ENCODE measurements around the gene SNX32. TPM values are rescaled to one million over a fixed set of nuclear protein-coding genes. Genes with fewer than 3 reads are reported as not detected.

Gene SNX32
- total and polyA plus RNA-seq, 4 experiments from 2014 or later, result 0.42 to 0.93 (median 0.66) TPM

- H3K27ac Mint-ChIP-seq, result peak overlapping the region in 1 of 7 donors; percentile 10
- peaks cover 7 to 41% (median 21%) of the 10 kb centered on the region in 4 donors for H3K4me1 Mint-ChIP-seq
- DNase-seq, result peak in 1 of 5 donors; percentile 6
- H3K4me3 Mint-ChIP-seq, result peak overlapping the region; percentile 16 to 67 (median 38)
- no peaks in the 10 kb centered on the region for H3K27me3 Mint-ChIP-seq
- Histone ChIP-seq H3K36me3 (ENCODE audit: insufficient read depth, low read length) (no peaks in the 10 kb centered on the region), H3K9me3 (ENCODE audit: control insufficient read depth in 1 of 2, low read length in 2 of 2) (no peaks in the 10 kb centered on the region), H3K27me3 (ENCODE audit: insufficient read depth, low read length) (no peaks in the 10 kb centered on the region), H3K4me1 (ENCODE audit: insufficient read depth, low read length) (peaks cover 20% of the 10 kb centered on the region), H3K4me3 (ENCODE audit: low read length in 2 of 2) (no peak overlapping the region), H3K27ac (ENCODE audit: low read depth, low read length) (no peak overlapping the region)
- H3K36me3 Mint-ChIP-seq, result peaks cover 3 to 4% of the 10 kb centered on the region in 2 donors
- POLR2A ChIA-PET (ENCODE audit: partially characterized antibody), result interaction anchor here (0.9 to 11.3 kb wide), 9 partner anchors 8 to 130 kb away, joined by 3 to 222 read pairs (median 3); partner anchors contain the start of genes BANF1, CCDC85B, CFL1 and CTSW
- intact Hi-C loops (cut with micrococcal nuclease), result loop anchor here (2.0 kb wide), 2 partner anchors 13 to 17 kb away; partner anchors contain the start of genes CFL1 and FIBP
- H3K9me3 Mint-ChIP-seq, result no peaks in the 10 kb centered on the region
- CTCF ChIA-PET (ENCODE audit: partially characterized antibody), result interaction anchor here (0.9 to 2.4 kb wide), 5 partner anchors 12 to 173 kb away, joined by 4 to 29 read pairs (median 5); partner anchors contain the start of genes CCDC85B, FIBP and MUS81
Measured at GRCh38 chr11:65871811-65872548, 38.2 kb downstream of the SNX32 start.

- peak in 1 of 5 donors; percentile 38 for DNase-seq
Measured at GRCh38 chr11:65872586-65873317, 39.0 kb downstream of the SNX32 start, which contains the start of gene EFEMP2. EFEMP2 (minus strand) TSS chr11:65872800; CDS start chr11:65872354, 446 bp downstream.

DNA sequence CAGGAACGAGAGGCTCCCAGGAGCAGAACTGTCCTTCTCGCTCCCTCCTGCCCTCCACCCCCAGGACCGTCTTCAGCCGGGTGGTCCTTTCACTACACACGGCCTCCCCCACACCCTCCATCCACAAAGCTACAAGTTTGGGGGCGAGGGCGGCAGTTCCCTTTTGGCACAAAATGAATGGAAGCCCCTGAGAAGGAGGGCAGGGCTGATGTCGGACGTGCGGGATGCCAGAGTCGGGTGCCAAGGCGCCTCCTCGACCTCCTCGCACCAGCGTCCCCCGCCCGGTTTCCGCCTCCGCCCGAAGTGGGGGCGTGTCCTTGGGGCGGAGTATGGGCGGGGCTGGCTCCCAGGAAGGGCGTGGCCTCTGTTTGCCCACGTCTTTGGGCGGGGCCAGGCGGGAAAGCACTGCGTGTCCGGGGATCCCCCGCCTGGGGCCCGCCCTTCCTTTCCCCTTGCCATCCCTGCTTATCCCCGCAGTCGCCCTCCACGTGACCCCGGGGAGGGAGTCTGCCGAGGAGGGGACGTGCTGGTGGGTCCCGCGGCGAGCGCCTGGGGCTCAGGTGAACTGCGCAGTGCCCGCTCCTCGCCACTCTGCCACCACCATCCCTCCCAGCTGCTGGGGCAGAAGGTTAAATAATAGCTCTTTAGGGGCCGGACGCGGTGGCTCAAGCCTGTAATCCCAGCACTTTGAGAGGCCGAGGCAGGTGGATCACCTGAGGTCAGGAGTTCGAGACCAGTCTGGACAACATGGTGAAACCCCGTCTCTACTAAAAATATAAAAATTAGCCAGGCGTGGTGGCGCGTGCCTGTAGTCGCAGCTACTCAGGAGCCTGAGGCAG, 39.8 kb downstream of the SNX32 start:
- no peaks in the 10 kb centered on the region for H3K36me3 ChIP-seq (ENCODE audit: insufficient read depth, low read length)
- CTCF ChIA-PET (ENCODE audit: partially characterized antibody), result interaction anchor here (0.8 to 6.6 kb wide), 3 partner anchors 14 to 112 kb away, joined by 3 to 104 read pairs (median 30); partner anchors contain the start of genes CCDC85B, FIBP and MUS81
- peak overlapping the region; percentile 71 to 95 (median 89) for H3K4me3 Mint-ChIP-seq
- no peaks in the 10 kb centered on the region for H3K9me3 Mint-ChIP-seq
- peak overlapping the region; percentile 77 for H3K27ac ChIP-seq (ENCODE audit: low read depth, low read length)
- peak overlapping the region; percentile 57 to 69 for H3K4me3 ChIP-seq (ENCODE audit: low read length in 2 of 2)
- no peaks in the 10 kb centered on the region for H3K27me3 Mint-ChIP-seq
- no peaks in the 10 kb centered on the region for H3K9me3 ChIP-seq (ENCODE audit: control insufficient read depth in 1 of 2, low read length in 2 of 2)
- H3K4me1 ChIP-seq (ENCODE audit: insufficient read depth, low read length), result peaks cover 20% of the 10 kb centered on the region
- no peaks in the 10 kb centered on the region for H3K36me3 Mint-ChIP-seq
- peak; percentile 94 to 99 (median 96) for DNase-seq
- peak overlapping the region; percentile 85 to 96 (median 94) for H3K27ac Mint-ChIP-seq
- H3K27me3 ChIP-seq (ENCODE audit: insufficient read depth, low read length), result no peaks in the 10 kb centered on the region
- intact Hi-C loops (cut with micrococcal nuclease), result loop anchor here (2.0 kb wide), 2 partner anchors 15 kb away; partner anchors contain the start of genes CFL1 and FIBP
- H3K4me1 Mint-ChIP-seq, result peaks cover 7 to 45% (median 20%) of the 10 kb centered on the region in 4 donors
- POLR2A ChIA-PET (ENCODE audit: partially characterized antibody), result interaction anchor here (0.6 to 11.3 kb wide), 17 partner anchors 10 to 301 kb away, joined by 3 to 222 read pairs (median 3); partner anchors contain the start of genes BANF1, C11orf68, CCDC85B and CFL1

More at GRCh38 chr11:65872586-65873317, 39.0 kb downstream of the SNX32 start, which contains the start of gene EFEMP2:
- Histone ChIP-seq H3K36me3 (ENCODE audit: insufficient read depth, low read length) (no peaks in the 10 kb centered on the region), H3K27ac (ENCODE audit: low read depth, low read length) (peak within 1 kb of the TSS; percentile 77), H3K4me1 (ENCODE audit: insufficient read depth, low read length) (peaks cover 20% of the 10 kb centered on the region), H3K9me3 (ENCODE audit: control insufficient read depth in 1 of 2, low read length in 2 of 2) (no peaks in the 10 kb centered on the region), H3K27me3 (ENCODE audit: insufficient read depth, low read length) (no peaks in the 10 kb centered on the region), H3K4me3 (ENCODE audit: low read length in 2 of 2) (peak within 1 kb of the TSS; percentile 57 to 69)
- POLR2A ChIA-PET (ENCODE audit: partially characterized antibody), result interaction anchor here (0.6 to 11.3 kb wide), 14 partner anchors 9 to 300 kb away, joined by 3 to 222 read pairs (median 6); partner anchors contain the start of genes BANF1, C11orf68, CCDC85B and CFL1
- Mint-ChIP-seq H3K4me1 (peaks cover 7 to 41% (median 20%) of the 10 kb centered on the region in 4 donors), H3K4me3 (peak within 1 kb of the TSS; percentile 71 to 95 (median 89)), H3K9me3 (no peaks in the 10 kb centered on the region), H3K27ac (peak within 1 kb of the TSS; percentile 85 to 96 (median 94)), H3K27me3 (no peaks in the 10 kb centered on the region), H3K36me3 (no peaks in the 10 kb centered on the region)
- intact Hi-C loops (cut with micrococcal nuclease), result loop anchor here (2.0 kb wide), 2 partner anchors 14 to 16 kb away; partner anchors contain the start of genes CFL1 and FIBP
- CTCF ChIA-PET (ENCODE audit: partially characterized antibody), result interaction anchor here (1.9 to 6.6 kb wide), 2 partner anchors 13 to 15 kb away, joined by 29 to 104 read pairs; partner anchors contain the start of genes CCDC85B, FIBP and MUS81

- H3K27me3 Mint-ChIP-seq, result no peaks in the 10 kb centered on the region
- Histone ChIP-seq H3K4me1 (ENCODE audit: insufficient read depth, low read length) (peaks cover 34% of the 10 kb centered on the region), H3K9me3 (ENCODE audit: control insufficient read depth in 1 of 2, low read length in 2 of 2) (no peaks in the 10 kb centered on the region), H3K27me3 (ENCODE audit: insufficient read depth, low read length) (no peaks in the 10 kb centered on the region), H3K27ac (ENCODE audit: low read depth, low read length) (peak within 1 kb of the TSS; percentile 45), H3K36me3 (ENCODE audit: insufficient read depth, low read length) (peaks cover 9% of the 10 kb centered on the region), H3K4me3 (ENCODE audit: low read length in 2 of 2) (peak within 1 kb of the TSS in 1 of 2 donors; percentile 17)
- H3K27ac Mint-ChIP-seq, result peak within 1 kb of the TSS; percentile 61 to 91 (median 83)
- H3K4me1 Mint-ChIP-seq, result peaks cover 6 to 44% (median 21%) of the 10 kb centered on the region in 4 donors
- ChIA-PET CTCF (ENCODE audit: partially characterized antibody) (interaction anchor here (1.0 to 15.3 kb wide), 4 partner anchors 9 to 20 kb away, joined by 3 to 281 read pairs (median 6); partner anchors contain the start of genes CCDC85B, CFL1, FIBP and MUS81), POLR2A (ENCODE audit: partially characterized antibody) (interaction anchor here (1.2 to 17.4 kb wide), 4 partner anchors 8 to 168 kb away, joined by 3 to 435 read pairs (median 16); partner anchors contain the start of genes CCDC85B, CFL1, FIBP and KAT5)
- H3K9me3 Mint-ChIP-seq, result no peaks in the 10 kb centered on the region
- peak within 1 kb of the TSS in 7 of 8 donors; percentile 55 to 84 (median 69) for H3K4me3 Mint-ChIP-seq
- intact Hi-C loops (cut with micrococcal nuclease), result no loop called here
- peaks cover 3 to 15% of the 10 kb centered on the region in 2 donors for H3K36me3 Mint-ChIP-seq
- DNase-seq, result peak in 2 of 5 donors; percentile 24 to 71
Measured at GRCh38 chr11:65879617-65880016, 45.9 kb downstream of the SNX32 start, which contains the start of gene CTSW. CTSW (plus strand) TSS chr11:65879837; CDS start chr11:65879855, 18 bp downstream.

DNA sequence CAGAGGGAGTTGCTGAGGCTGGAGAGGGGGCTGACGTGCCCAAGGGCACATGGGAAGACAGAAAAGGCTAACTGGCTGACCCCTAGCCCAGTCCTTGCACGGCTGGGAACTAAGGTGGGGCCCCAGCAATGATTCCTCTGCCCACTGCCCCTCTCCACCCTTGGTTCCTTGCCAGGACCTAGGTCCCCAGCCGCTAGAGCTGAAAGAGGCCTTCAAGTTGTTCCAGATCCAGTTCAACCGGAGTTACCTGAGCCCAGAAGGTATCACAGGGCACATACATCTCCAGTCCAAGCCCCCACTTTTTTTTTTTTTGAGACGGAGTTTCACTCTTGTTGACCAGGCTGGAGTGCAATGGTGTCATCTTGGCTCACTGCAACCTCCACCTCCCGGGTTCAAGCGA, 46.3 kb downstream of the SNX32 start:
- Histone ChIP-seq H3K9me3 (ENCODE audit: control insufficient read depth in 1 of 2, low read length in 2 of 2) (no peaks in the 10 kb centered on the region), H3K27ac (ENCODE audit: low read depth, low read length) (peak overlapping the region; percentile 45), H3K36me3 (ENCODE audit: insufficient read depth, low read length) (peaks cover 9% of the 10 kb centered on the region), H3K4me3 (ENCODE audit: low read length in 2 of 2) (peak overlapping the region in 1 of 2 donors; percentile 17), H3K4me1 (ENCODE audit: insufficient read depth, low read length) (peaks cover 38% of the 10 kb centered on the region), H3K27me3 (ENCODE audit: insufficient read depth, low read length) (no peaks in the 10 kb centered on the region)
- Mint-ChIP-seq H3K4me1 (peaks cover 9 to 49% (median 24%) of the 10 kb centered on the region in 4 donors), H3K27ac (peak overlapping the region in 6 of 7 donors; percentile 22 to 91 (median 83)), H3K9me3 (no peaks in the 10 kb centered on the region), H3K4me3 (peak overlapping the region in 7 of 8 donors; percentile 55 to 84 (median 69)), H3K36me3 (peaks cover 4 to 19% of the 10 kb centered on the region in 2 donors), H3K27me3 (no peaks in the 10 kb centered on the region)
- CTCF ChIA-PET (ENCODE audit: partially characterized antibody), result interaction anchor here (1.0 to 15.3 kb wide), 3 partner anchors 8 to 20 kb away, joined by 3 to 281 read pairs (median 4); partner anchors contain the start of genes CCDC85B, CFL1, FIBP and MUS81
- POLR2A ChIA-PET (ENCODE audit: partially characterized antibody), result interaction anchor here (1.2 to 17.4 kb wide), 4 partner anchors 8 to 168 kb away, joined by 3 to 435 read pairs (median 16); partner anchors contain the start of genes CCDC85B, CFL1, FIBP and KAT5
- intact Hi-C loops (cut with micrococcal nuclease), result no loop called here
- no peak for DNase-seq
